HG03442 (cell line): ENCODE results near the gene NOTCH3.

Source experiments
- ATAC-seq: cut with Tn5 transposase; IDR thresholded peaks from one replicate; pipeline ENCODE4 v1.9.1; 2021; ENCODE audit warnings: mild to moderate bottlenecking, moderate library complexity; ENCODE audit not compliant: unreplicated experiment

NOTCH3 gene

DNA sequence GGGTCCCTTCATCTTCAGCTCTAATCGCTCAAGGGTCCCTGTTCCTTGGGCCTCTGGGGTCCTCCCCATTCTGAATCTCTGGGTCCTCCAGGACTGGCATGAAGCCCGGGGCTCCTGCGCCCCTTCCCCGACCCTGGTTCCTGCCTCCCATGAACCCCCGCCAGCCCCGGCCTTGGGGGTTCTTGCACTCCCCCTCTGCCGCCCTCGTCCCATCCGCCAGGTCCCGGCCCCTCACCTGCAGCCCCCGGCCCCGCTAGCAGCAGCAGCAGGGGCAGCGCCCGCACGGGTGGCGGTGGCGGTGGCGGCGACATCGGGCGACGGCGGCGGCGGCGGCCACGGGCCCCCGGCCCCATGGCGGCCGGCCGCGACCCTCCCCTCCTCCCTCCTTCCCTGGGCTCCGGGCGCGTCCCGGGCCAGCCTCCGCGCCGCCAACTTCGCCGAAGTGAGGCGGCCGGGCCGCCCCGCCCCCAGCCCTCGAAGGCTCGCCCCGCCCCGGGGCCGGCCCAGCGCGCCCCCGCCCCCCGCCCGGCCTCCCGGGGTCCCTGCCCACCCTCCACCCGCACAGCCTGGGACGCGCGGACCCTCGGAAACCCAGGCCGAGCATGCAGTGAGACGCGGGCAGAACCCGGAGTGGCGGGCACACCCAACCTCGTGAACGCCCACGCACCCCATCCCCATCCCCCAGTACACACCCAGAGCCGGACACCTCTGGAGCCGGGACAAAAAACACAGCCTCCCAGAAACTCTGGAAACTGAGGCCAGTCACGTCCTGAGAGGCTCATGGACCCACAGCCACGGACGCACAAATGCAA is at the start of gene NOTCH3:
Gene NOTCH3 (minus strand): TSS at position 443 of the 812 bp plus-strand sequence. CDS start 90 bp downstream, at position 353.
- no peak for ATAC-seq

DNA sequence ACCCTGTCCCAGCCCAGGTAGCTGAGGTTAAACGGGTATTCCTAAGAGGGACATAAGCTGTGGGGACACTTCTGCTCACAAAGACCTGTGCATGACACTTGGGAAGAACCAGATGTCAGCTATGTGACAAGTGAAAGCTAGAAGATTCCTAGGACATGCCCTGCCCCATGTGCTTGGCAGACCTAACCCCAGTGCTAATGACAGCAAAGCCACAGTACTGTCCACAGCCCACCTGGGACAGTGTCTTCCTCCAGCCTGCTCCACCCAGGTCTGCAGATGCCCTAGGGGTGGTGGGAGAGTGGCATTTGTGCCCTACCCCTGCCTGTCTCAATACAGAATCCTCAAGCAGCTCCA is 49.8 kb upstream of the NOTCH3 start:
- ATAC-seq: no peak

GRCh38 chr19:15249972-15250639 is 49.3 kb upstream of the NOTCH3 start:
- ATAC-seq: no peak

GRCh38 chr19:15249528-15249874 is 48.7 kb upstream of the NOTCH3 start:
- ATAC-seq: no peak

- ATAC-seq: no peak
These were observed 48.1 kb upstream of the NOTCH3 start for GRCh38 chr19:15248648-15249527.

DNA sequence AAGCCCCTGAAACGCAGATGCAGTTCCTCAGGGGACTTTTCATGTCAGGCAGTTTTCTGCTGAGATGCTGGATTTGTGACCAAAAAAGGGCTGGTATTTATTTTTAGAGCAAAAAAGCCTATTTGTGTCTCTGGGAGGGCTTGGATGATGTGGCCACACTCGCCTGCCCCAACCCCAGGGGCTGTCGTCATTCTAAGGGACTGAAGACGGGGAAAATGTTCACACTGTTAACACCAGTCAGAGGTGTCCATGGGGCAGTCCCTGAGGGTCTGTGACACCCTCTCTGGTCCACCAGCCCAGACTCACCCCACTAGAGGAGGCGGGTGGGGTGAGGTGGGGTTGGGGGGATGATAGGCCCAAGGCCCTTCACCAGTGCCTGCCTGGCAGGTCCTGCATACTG is 47.3 kb upstream of the NOTCH3 start:
- no peak for ATAC-seq

DNA sequence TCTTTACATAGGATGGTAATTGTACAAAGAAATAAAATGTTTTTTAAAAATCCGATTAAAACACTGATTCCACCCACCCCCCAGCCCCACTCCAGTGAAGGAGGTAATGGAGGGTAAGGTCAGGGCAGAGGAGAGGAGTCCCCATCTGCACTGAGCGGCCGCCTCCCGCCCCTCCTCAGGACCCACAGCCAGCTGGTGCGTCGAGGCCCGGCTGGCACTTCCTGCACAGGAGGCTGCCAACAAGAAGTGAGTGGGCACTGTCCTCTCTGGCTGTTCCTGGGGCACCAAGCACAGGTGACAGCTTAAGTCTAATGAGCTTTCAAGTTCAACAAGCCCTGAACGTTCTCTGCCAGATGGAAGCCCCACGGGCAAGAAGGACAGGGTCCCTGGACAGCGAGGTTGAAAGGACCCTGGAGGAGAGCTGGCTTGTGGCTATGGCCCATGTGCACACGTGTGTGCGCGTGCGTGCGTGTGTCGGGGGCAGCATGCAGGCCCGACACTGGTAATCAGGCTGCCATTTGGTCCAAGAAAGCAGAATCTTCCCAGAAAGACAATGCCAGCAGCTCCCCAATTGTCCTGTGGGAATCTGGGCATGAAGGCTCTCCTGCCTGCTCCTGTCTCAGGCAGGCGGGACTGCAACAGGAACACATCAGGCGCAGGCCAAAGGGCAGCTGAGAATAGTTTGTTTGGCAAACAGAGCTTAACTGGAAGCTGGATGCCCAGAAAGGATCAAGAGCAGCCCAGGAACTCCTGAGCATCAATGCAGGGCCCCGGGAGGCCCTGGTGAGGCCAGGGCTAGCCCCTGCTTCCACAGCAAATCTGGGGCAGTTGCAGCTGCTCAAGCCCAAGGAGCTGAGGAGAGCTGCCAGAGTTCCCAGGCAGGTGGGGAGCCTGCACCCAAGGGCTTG is 46.6 kb upstream of the NOTCH3 start:
- no peak for ATAC-seq

DNA sequence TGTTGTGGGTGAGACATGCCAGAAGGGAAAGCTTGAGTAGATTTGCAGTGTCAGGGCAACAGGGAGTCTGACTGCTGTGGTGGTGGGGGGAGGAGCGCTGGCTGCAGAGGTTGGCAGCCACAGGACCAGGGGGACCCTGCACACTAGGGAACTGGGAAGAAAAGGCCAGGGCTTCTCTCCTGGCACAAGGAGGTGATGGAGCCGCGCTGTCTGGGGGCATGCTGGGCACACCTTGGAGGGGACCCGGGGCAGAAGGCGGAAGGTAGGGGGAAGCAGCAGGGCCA is 45.3 kb upstream of the NOTCH3 start:
- ATAC-seq: no peak

DNA sequence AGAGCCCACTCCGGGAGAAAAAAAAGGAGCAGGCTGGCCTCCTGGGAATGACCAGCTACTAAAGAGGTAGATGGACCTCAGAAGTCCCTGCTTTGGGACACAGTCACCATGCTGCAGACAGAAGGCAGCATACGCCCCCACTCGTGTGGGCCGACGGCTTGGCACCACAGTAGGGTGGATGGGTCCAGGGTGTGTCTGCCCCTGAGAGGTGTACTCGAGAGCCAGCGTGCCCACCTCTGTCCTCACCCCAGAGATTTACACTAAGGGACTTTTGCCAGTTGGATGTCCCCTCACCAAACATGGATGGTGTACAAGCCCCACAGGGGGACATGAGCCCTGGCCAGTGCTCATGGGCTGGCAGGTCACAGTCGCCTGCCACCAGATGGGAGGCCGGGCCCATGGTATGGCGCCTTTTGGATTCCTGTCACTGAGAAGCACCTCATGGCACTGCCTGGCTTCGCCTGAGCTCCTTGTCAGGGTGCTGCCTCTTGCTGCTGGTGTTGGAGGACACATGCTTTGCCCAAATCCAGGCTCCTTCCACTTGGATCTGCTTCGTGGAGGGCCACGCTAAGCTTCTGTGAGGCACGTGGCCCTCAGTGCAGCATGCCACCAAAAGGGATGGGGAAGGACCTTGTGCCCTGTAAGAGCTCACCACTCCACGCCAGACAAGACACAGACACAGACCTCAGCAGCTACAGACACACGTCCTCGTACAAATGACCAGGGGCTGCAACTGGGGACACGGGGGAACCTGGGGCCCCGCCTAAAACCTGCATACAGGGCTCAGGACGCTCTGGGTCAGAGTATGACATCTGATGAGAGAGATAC is 44.8 kb upstream of the NOTCH3 start:
- ATAC-seq: no peak

GRCh38 chr19:15244808-15245207 is 44.0 kb upstream of the NOTCH3 start:
- no peak for ATAC-seq

GRCh38 chr19:15244106-15244803 is 43.5 kb upstream of the NOTCH3 start:
- ATAC-seq: no peak

DNA sequence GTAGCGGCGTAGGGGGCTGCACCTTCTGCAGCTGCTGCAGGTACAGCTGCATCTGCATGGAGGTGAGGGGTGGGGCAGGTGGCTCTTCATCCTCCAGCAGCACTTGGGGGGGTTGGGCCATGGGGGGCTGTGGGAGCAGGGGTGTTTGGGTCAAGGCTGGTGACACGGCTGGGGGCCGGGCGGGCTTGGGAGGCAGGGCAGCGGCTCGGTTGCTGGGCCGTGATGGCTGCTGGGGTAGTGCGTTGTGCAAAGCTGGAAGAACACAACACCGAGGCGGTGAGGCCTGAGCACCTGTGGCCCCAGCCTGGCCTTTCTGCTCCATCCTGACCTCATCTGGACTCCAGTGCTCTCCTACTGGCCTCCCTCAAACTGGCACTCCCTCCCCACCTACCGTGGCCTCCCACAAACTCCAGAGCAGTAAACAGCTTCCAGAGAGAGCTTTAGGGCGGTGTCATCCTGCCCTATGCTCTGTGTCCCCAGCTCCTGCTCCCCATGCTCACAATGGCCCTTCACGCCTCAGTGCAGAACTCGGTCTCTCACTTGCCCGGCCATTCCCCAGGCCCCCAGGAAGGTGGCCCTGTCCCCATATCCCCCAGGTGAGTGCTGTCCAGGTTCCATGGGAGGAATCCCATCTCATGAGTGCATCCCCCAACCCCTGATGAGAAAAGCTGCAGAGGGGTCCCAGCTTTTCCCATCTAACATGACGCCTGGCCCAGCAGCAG is 42.6 kb upstream of the NOTCH3 start:
- no peak for ATAC-seq

DNA sequence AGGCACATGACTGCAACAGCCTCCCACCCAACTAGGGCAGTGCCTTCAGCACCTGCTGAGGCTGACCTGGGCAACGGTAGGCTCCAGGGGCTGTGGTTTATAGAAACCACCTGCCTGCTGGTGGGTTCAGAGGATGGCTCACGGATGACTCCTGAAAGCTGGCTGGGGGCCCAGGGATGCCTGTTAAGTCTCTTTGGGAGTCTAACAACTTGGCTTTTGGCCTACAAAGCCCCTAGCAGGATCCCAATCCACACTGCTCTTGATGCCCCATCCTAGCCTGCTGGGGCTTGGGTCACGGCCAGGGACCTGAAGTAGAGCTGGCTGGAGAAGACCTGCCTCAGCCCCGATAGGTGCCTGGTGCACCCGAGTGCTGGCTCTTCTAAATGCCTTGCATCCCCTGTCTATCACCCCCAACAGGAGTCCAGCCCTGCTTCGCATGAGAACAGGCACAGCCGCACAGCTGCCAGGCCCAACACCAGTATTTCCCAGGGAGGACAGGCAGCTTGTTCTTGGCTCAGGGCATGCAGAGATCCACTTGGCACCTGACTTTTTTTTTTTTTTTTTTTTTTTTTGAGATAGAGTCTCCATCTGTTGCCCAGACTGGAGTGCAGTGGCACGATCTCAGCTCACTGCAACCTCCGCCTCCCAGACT is 40.6 kb upstream of the NOTCH3 start:
- no peak for ATAC-seq

DNA sequence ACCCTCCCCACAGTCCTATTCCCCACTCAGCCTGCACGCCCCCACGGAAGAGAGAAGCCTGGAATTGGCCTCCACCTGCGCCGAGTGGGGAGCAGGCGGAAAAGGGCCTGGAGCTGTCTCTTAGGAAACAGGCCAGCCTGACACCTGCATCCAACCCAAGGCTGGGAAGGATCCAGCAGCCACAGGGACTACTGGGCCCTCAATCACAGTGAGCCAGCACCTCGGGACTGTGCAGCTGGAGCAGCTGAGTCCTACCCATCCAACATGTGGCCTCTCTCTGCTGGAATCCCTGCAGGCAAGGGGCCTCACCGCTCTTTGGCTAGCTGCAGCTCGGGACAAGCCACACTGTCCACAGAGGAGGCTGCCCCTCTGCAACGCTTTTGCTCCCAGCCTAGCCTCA is 39.7 kb upstream of the NOTCH3 start:
- no peak for ATAC-seq

DNA sequence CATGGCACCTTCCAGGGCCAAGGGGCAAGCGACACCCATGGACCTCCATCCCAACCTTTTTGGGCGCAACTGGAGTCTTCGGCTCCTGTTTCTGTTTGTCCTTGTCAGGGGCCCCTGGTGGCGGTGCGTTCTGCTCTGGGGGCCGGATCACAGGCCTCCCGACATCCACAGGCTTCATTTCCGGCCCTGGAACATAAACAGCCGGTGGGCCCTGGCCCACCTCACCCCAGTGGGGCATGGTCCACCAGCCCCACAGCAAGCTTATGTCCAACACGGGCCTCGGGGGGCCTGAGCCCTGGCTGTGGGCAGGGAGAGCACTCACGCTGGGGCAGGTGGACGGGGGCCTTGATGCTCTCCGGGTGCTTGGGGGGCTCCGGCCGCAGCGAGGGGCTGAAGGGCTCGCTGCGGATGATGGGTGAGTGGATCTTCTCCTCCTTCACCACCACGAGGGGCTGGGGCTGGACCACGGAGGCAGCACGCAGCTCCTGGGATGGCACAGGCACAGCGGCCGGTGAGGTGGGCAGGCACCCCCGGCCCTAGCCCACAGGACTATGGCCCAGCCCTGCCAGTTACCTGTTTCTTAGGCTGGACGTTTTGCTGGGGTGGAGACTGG is 38.6 kb upstream of the NOTCH3 start:
- no peak for ATAC-seq

DNA sequence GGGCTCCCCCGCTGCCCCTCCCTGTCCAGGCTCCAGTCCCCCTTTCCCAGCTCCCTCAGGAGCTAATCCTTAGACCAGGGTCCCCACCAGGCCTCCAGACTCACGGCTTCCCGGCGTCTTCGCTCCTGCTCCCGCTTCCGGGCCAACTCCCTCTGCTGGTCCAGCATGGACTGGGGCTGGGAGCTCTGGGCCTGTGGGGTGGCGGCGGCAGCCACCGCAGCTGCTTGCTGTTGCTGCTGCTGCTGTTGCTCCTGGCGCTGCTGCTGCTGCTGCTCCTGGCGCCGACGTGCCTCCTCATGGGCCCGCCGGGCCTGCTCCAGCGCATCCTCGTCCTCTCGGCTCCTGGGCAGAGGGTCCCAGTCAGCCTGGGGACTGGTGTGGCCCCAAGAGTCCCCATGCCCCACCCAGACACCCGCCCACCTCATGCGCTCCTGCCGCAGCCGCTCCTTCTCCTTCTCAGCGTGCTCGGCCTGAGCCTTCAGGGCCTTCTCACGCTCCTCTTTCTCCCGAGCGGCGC is 37.9 kb upstream of the NOTCH3 start:
- ATAC-seq: no peak

DNA sequence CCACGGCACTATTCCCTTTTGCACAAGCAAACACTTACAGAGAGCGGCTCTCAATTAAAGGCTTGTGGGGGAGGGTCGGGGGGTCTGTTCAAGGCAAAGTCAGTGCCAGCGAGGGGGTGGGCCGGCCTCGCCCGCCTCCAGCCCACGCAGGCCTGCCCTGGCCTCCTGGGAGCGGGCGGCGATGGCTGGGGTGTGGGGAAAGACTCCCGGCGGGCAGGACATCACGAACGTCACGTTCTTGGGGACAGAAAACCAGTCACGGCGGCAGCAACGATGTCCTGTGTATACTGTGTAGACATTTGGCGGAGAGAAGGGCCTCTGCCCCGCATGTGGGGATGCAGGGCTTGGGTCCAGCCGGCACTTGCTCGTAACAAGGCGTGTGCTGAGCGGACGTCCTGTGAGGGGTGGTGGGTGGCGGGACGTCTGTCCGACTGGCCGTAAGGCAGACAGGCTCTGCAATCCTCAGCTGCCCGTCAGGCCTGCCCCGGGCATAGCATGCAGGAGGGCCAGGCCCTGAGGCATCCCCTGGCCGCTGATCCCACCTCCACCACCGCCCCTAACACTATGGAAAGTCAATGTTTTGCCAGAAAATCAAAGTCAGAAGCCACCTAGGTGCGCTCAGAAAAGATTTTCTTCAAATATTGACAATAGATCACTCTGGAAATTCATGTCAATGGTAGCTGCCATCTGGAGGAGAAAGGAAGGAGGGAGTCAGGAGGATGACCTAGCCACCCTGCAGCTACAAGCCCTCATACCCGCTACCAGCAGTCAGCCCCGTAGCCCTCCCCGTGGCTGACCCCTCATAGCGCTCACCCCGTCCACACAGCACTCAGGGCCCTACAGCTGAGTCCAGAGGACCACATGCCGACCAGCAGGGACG is 37.2 kb upstream of the NOTCH3 start:
- ATAC-seq: no peak
